ENCODE data around the gene NUDT6.
"Not testable (repeated sequence)": the region's sequence is repeated elsewhere in the genome, so short reads cannot be mapped to it uniquely, and the experiment has no call there.

Gene NUDT6

DNA sequence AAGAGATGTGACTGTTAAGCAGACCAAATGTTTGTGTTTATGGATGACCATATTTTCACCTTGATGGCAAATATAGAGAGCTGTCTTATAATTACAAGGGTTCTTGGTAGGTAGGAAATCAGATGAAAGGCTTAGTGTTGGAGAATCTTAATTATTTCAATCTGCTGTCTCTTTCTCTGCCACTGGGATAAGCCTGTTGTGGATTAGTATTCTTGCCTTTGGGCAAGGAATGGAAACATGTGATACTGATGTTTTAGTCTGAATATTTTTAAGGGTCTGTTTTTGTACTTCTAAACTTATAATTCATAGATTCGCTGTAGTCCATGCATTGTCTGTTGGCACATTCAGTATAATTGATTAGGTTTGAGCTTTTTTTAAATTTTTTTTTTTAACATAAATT is 23.7 kb upstream of the NUDT6 start:
- TF ChIP-seq CTCF (IDR thresholded peaks at IDR 0.05; ENCODE audit: control extremely low read depth, extremely low read depth, low read depth, missing control alignments) = no peak
- ChIA-PET POLR2A (no interaction called here), CTCF (interaction anchor here (1.2 kb wide), 1 partner anchor 16 kb away, joined by 4 read pairs; no protein-coding TSS in a partner anchor)
- no peak for DNase-seq (ENCODE audit: extremely low spot score)

DNA sequence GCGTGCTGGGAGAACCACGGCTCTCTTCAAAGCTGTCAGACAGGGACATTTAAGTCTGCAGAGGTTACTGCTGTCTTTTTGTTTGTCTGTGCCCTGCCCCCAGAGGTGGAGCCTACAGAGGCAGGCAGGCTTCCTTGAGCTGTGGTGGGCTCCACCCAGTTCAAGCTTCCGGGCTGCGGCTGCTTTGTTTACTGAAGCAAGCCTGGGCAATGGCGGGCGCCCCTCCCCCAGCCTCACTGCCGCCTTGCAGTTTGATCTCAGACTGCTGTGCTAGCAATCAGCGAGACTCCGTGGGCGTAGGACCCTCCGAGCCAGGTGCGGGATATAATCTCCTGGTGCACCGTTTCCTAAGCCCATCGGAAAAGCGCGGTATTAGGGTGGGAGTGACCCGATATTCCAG is 22.7 kb upstream of the NUDT6 start:
- POLR2A ChIA-PET; DNase-seq (ENCODE audit: extremely low spot score); CTCF ChIA-PET: not testable (repeated sequence)

DNA sequence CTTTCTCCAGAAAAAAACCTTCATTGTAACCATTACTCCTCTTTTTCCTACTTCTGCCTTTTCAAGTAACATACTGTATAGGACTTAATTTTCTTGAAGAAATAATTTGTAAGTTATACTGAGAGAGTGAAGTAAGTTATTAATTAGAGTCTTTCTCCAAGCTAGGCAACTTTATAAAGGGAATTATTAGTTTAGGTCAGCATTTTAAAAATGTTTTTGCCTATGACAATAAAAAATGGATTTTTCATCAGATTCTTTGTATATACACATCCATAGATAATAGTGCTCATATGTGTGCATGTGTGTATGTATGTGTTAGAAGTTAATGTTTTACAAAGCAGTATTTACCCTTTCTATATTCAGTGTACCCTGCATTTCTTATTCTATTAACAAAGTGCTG is 10.4 kb upstream of the NUDT6 start:
- ChIA-PET POLR2A (no interaction called here), CTCF (interaction anchor here (1.5 to 3.4 kb wide), 5 partner anchors 13 to 201 kb away, joined by 4 to 21 read pairs (median 6); partner anchors contain the start of gene BBS12)
- TF ChIP-seq CTCF (IDR thresholded peaks at IDR 0.05; ENCODE audit: control extremely low read depth, extremely low read depth, low read depth, missing control alignments) = no peak
- no peak for DNase-seq (ENCODE audit: extremely low spot score)

GRCh38 chr4:122930862-122931261 is 8.5 kb upstream of the NUDT6 start:
- CTCF ChIA-PET = interaction anchor here (0.8 to 3.4 kb wide), 21 partner anchors 10 to 1134 kb away, joined by 3 to 26 read pairs (median 4); partner anchors contain the start of genes BBS12 and NUDT6
- POLR2A ChIA-PET = no interaction called here
- no peak for DNase-seq (ENCODE audit: extremely low spot score)
- peak; percentile 38 for TF ChIP-seq CTCF (IDR thresholded peaks at IDR 0.05; ENCODE audit: control extremely low read depth, extremely low read depth, low read depth, missing control alignments)

DNA sequence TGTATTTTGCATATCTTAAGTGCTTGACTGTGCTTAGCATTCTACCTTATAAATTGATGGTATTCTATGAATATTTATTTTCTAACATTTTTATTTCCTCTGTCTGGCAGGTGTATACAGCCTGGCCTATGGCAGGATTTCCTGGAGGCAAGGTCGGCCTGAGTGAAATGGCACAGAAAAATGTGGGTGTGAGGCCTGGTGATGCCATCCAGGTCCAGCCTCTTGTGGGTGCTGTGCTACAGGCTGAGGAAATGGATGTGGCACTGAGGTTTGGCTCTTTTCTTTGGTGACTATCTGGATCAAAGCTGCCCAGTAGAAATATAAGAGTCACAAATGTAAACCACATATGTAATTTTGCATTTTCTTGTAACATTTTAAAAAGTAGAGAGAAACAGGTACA is 6.5 kb upstream of the NUDT6 start:
- TF ChIP-seq CTCF (IDR thresholded peaks at IDR 0.05; ENCODE audit: control extremely low read depth, extremely low read depth, low read depth, missing control alignments) = no peak
- ChIA-PET CTCF (interaction anchor here (2.2 to 2.7 kb wide), 4 partner anchors 8 to 212 kb away, joined by 9 to 26 read pairs (median 18); partner anchors contain the start of gene NUDT6), POLR2A (no interaction called here)
- no peak for DNase-seq (ENCODE audit: extremely low spot score)

DNA sequence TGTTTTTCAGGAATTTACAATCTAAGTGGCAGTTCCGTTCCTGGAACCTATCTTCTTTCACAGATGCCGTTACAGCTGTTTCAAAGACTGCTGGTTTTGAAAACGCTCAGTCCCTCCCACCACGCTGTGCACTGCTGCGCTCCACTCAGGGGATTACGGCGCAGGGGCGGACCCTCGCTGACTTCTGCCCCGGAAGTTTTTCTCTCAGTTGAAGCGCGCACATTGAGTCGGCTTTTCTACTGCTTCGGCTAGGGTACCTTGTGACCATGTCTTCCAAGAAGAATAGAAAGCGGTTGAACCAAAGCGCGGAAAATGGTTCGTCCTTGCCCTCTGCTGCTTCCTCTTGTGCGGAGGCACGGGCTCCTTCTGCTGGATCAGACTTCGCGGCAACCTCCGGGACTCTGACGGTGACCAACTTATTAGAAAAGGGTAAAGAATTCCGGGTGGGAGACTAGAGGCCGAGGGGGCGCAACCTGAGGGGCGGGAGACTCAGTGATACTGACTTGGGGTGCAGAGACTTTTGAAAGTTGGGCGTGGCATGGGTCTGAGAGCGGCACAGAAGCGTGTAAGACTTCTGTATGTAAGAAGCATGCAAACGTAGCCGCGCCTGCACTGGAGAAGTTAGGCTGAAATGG is 597 bp upstream of the NUDT6 start:
- POLR2A ChIA-PET = interaction anchor here (0.8 kb wide), 1 partner anchor 191 kb away, joined by 3 read pairs; the partner anchor contains the start of gene BBS12

More for the DNA sequence above, 597 bp upstream of the NUDT6 start:
- CTCF ChIA-PET = interaction anchor here (0.6 to 4.3 kb wide), 5 partner anchors 7 to 384 kb away, joined by 3 to 25 read pairs (median 9); no protein-coding TSS in a partner anchor
- TF ChIP-seq CTCF (IDR thresholded peaks at IDR 0.05; ENCODE audit: control extremely low read depth, extremely low read depth, low read depth, missing control alignments) = no peak
- peak; percentile 86 for DNase-seq (ENCODE audit: extremely low spot score)
